ENCODE data around the gene NID1. TPM values are rescaled to one million over a fixed set of nuclear protein-coding genes. Genes with fewer than 3 reads are reported as not detected.

NID1 gene
- polyA plus RNA-seq, 1 donor from 2014 or later = 0.04 TPM

DNA sequence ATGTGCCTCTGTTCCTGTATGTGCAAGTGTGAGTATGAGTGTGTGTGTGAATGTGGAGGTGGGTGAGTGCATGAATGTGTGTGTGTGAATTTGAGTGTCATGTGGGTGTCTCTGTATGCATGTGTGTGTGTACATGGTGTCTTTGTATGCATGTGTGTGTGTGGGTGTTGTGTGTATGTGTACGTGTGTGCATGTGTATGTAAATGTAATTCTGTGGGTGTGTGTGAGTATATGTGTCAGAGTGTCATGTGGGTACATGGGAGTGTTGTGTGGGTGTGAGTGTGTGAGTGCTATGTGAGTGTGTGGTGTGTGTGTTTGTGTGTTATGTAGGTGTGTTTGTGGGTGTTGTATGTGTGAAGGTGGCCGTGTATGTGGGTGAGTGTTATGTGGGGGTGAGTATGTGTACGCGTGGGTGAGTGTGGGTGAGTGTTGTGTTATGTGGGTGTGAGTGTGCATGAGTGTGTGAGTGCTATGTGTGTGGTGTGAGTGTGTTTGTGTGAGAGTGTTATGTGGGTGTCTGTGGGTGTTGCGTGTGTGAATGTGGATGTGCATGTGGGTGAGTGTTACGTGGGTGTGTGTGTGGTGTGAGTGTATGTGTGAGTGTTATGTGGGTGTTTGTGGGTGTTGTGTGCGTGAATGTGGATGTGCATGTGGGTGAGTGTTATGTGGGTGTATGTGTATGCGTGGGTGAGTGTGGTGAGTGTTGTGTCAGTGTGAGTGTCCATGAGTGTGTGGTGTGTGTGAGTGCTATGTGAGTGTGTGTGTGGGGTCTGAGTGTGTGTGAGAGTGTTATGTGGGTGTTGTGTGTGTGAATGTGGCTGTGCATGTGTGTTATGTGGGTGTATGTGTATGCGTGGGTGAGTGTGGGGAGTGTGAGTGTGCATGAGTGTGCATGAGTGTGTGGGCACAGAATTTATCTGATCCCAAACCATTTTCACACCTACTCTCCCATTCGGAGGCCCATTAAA lies 36.6 kb upstream of the NID1 start:
- no peak for TF ChIP-seq EZH2 (IDR thresholded peaks at IDR 0.05; ENCODE audit: borderline replicate concordance, insufficient read depth, low read length, poor library complexity, severe bottlenecking)
- H2AFZ ChIP-seq (ENCODE audit: low read depth, low read length) = no peak overlapping the region
- no peaks in the 10 kb centered on the region for H3K9me2 ChIP-seq (ENCODE audit: insufficient read depth, low read length)
- no peaks in the 10 kb centered on the region for H3K79me2 ChIP-seq (replicated peaks; ENCODE audit: insufficient read depth, low read length)
- H3K9ac ChIP-seq (ENCODE audit: low read length) = no peak overlapping the region
- no peaks in the 10 kb centered on the region for H3K27me3 ChIP-seq (ENCODE audit: insufficient read depth, low read depth, low read length)
- no peaks in the 10 kb centered on the region for H4K20me1 ChIP-seq (ENCODE audit: insufficient read depth)
- no peak overlapping the region for H3K4me3 ChIP-seq (ENCODE audit: low read length)
- no peaks in the 10 kb centered on the region for H3F3A ChIP-seq (ENCODE audit: insufficient read depth, low read length, poor library complexity, severe bottlenecking)
- H3K4me2 ChIP-seq (ENCODE audit: low read length) = no peak overlapping the region
- no peaks in the 10 kb centered on the region for H3K36me3 ChIP-seq (ENCODE audit: insufficient read depth, low read length)
- H3K27ac ChIP-seq (ENCODE audit: low read length) = no peak overlapping the region
- no peaks in the 10 kb centered on the region for H3K9me3 ChIP-seq (ENCODE audit: low read length)

DNA sequence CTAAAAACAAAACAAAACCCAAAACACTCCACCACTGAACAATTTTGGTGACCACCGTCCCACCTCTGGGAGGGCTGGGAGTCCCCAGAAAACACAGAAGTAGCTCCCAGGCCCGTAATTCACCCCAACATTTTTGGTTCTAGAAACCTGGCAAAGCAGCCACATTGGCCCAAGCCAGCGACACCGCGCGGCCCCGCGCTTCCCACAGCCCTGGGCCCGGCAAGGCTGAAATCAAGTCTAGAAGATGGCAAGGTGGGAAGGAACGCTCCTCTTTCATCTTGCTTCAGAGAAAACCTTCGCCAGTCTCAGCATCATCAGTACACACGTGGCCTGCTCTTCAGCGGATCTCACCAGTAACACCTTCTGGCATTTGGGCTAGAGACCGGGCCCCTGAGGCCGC lies 35.9 kb upstream of the NID1 start:
- H4K20me1 ChIP-seq (ENCODE audit: insufficient read depth) = no peaks in the 10 kb centered on the region
- TF ChIP-seq EP300 (conservative IDR thresholded peaks at IDR 0.05; ENCODE audit: poor library complexity, severe bottlenecking) (no peak), EZH2 (IDR thresholded peaks at IDR 0.05; ENCODE audit: borderline replicate concordance, insufficient read depth, low read length, poor library complexity, severe bottlenecking) (no peak), TAF1 (IDR thresholded peaks at IDR 0.05; ENCODE audit: low read depth) (no peak), POLR2AphosphoS5 (IDR thresholded peaks at IDR 0.05) (no peak), MXI1 (conservative IDR thresholded peaks at IDR 0.05; ENCODE audit: poor library complexity, severe bottlenecking) (no peak), RAD21 (conservative IDR thresholded peaks at IDR 0.05) (no peak), SMC3 (conservative IDR thresholded peaks at IDR 0.05; ENCODE audit: poor library complexity) (no peak)
- TF ChIP-seq, protein P1, sequence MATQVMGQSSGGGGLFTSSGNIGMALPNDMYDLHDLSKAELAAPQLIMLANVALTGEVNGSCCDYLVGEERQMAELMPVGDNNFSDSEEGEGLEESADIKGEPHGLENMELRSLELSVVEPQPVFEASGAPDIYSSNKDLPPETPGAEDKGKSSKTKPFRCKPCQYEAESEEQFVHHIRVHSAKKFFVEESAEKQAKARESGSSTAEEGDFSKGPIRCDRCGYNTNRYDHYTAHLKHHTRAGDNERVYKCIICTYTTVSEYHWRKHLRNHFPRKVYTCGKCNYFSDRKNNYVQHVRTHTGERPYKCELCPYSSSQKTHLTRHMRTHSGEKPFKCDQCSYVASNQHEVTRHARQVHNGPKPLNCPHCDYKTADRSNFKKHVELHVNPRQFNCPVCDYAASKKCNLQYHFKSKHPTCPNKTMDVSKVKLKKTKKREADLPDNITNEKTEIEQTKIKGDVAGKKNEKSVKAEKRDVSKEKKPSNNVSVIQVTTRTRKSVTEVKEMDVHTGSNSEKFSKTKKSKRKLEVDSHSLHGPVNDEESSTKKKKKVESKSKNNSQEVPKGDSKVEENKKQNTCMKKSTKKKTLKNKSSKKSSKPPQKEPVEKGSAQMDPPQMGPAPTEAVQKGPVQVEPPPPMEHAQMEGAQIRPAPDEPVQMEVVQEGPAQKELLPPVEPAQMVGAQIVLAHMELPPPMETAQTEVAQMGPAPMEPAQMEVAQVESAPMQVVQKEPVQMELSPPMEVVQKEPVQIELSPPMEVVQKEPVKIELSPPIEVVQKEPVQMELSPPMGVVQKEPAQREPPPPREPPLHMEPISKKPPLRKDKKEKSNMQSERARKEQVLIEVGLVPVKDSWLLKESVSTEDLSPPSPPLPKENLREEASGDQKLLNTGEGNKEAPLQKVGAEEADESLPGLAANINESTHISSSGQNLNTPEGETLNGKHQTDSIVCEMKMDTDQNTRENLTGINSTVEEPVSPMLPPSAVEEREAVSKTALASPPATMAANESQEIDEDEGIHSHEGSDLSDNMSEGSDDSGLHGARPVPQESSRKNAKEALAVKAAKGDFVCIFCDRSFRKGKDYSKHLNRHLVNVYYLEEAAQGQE (IDR thresholded peaks at IDR 0.05; ENCODE audit: borderline replicate concordance) = no peak
- TF ChIP-seq, protein P2, sequence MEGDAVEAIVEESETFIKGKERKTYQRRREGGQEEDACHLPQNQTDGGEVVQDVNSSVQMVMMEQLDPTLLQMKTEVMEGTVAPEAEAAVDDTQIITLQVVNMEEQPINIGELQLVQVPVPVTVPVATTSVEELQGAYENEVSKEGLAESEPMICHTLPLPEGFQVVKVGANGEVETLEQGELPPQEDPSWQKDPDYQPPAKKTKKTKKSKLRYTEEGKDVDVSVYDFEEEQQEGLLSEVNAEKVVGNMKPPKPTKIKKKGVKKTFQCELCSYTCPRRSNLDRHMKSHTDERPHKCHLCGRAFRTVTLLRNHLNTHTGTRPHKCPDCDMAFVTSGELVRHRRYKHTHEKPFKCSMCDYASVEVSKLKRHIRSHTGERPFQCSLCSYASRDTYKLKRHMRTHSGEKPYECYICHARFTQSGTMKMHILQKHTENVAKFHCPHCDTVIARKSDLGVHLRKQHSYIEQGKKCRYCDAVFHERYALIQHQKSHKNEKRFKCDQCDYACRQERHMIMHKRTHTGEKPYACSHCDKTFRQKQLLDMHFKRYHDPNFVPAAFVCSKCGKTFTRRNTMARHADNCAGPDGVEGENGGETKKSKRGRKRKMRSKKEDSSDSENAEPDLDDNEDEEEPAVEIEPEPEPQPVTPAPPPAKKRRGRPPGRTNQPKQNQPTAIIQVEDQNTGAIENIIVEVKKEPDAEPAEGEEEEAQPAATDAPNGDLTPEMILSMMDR (IDR thresholded peaks at IDR 0.05; ENCODE audit: poor library complexity, severe bottlenecking) = no peak
- no peaks in the 10 kb centered on the region for H3F3A ChIP-seq (ENCODE audit: insufficient read depth, low read length, poor library complexity, severe bottlenecking)
- H3K27me3 ChIP-seq (ENCODE audit: insufficient read depth, low read depth, low read length) = no peaks in the 10 kb centered on the region
- no peak overlapping the region for H3K4me3 ChIP-seq (ENCODE audit: low read length)
- H3K36me3 ChIP-seq (ENCODE audit: insufficient read depth, low read length) = no peaks in the 10 kb centered on the region
- H3K9ac ChIP-seq (ENCODE audit: low read length) = no peak overlapping the region
- no peaks in the 10 kb centered on the region for H3K9me3 ChIP-seq (ENCODE audit: low read length)
- H3K27ac ChIP-seq (ENCODE audit: low read length) = no peak overlapping the region
- H3K4me2 ChIP-seq (ENCODE audit: low read length) = no peak overlapping the region
- H3K79me2 ChIP-seq (replicated peaks; ENCODE audit: insufficient read depth, low read length) = no peaks in the 10 kb centered on the region
- H2AFZ ChIP-seq (ENCODE audit: low read depth, low read length) = no peak overlapping the region
- H3K9me2 ChIP-seq (ENCODE audit: insufficient read depth, low read length) = no peaks in the 10 kb centered on the region
